Nephron progenitor cell (in vitro differentiated cells): ENCODE data around the gene PKN2.

Experiments
- DNase-seq: peaks from one replicate; pipeline ENCODE4 v3.0.0; 2021
- H3K27ac Mint-ChIP-seq: 2 replicates; pipeline ENCODE4 v1.8.0; 2021; ENCODE audit warnings: mild to moderate bottlenecking, moderate library complexity, mixed read lengths
- H3K27me3 Mint-ChIP-seq: 2 replicates; pipeline ENCODE4 v1.8.0; 2021; ENCODE audit warnings: mild to moderate bottlenecking, low read depth, mixed read lengths; ENCODE audit not compliant: poor library complexity
- H3K36me3 Mint-ChIP-seq: 2 replicates; pipeline ENCODE4 v1.8.0; 2021; ENCODE audit warnings: low read depth, mixed read lengths
- H3K4me1 Mint-ChIP-seq: 2 replicates; pipeline ENCODE4 v1.8.0; 2021; ENCODE audit warnings: mixed read lengths
- H3K4me3 Mint-ChIP-seq: 2 replicates; pipeline ENCODE4 v1.8.0; 2021; ENCODE audit warnings: mild to moderate bottlenecking, moderate library complexity, mixed read lengths
- H3K9me3 Mint-ChIP-seq: 2 replicates; pipeline ENCODE4 v1.8.0; 2021; ENCODE audit warnings: mild to moderate bottlenecking, moderate library complexity, mixed read lengths
- TF ChIP-seq, protein P1 (sequence below): fragments of 200-600 bp; sonication (generic); IDR thresholded peaks from 2 replicates; pipeline ENCODE4 v1.5.0; 2021; ENCODE audit warnings: antibody characterized with exemption

Gene PKN2

DNA sequence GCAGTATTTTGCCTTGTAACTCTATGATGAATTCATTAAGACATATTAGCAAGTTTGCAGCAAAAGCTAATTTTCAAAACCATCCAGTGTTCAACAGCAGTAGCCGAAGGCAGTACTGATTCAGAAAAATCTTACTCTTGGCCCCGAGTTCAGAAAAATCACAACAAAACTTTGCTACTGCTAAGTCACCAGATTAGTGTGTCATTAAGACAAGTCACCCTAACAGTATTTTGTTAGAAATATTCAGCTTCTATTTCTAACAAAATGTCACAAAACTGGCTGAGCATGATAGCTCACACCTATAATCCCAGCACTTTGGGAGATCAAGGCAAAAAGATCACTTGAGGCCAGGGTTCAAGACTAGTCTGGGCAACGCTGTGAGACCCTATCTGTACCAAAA, 199.1 kb downstream of the PKN2 start:
- Mint-ChIP-seq H3K27me3 (no peaks in the 10 kb centered on the region), H3K27ac (no peak overlapping the region), H3K9me3 (no peaks in the 10 kb centered on the region), H3K4me1 (no peaks in the 10 kb centered on the region), H3K36me3 (peaks cover 8% of the 10 kb centered on the region), H3K4me3 (no peak overlapping the region)
- DNase-seq: no peak
- TF ChIP-seq, protein P1, sequence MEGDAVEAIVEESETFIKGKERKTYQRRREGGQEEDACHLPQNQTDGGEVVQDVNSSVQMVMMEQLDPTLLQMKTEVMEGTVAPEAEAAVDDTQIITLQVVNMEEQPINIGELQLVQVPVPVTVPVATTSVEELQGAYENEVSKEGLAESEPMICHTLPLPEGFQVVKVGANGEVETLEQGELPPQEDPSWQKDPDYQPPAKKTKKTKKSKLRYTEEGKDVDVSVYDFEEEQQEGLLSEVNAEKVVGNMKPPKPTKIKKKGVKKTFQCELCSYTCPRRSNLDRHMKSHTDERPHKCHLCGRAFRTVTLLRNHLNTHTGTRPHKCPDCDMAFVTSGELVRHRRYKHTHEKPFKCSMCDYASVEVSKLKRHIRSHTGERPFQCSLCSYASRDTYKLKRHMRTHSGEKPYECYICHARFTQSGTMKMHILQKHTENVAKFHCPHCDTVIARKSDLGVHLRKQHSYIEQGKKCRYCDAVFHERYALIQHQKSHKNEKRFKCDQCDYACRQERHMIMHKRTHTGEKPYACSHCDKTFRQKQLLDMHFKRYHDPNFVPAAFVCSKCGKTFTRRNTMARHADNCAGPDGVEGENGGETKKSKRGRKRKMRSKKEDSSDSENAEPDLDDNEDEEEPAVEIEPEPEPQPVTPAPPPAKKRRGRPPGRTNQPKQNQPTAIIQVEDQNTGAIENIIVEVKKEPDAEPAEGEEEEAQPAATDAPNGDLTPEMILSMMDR: no peak
